Activated CD4-positive, alpha-beta memory T cell treated with anti-CD3 and anti-CD28 coated beads, Interleukin-2, amount 10 ng/mL, durations not matched to agents 7 days and 5 days (primary cell): Measurements from ENCODE around the gene PDE9A. TPM values are rescaled to one million over a fixed set of nuclear protein-coding genes. Genes with fewer than 3 reads are reported as not detected.

Source experiments
- CTCF ChIA-PET: fragments of 350-600 bp; sonication (Branson Sonifier 250); formaldehyde crosslinking; loops from one replicate; lab custom pipeline; 2021; ENCODE audit warnings: antibody characterized with exemption, inconsistent platforms; lab: Charles Lee
- POLR2A ChIA-PET: fragments of 350-600 bp; sonication (Branson Sonifier 250); formaldehyde crosslinking; loops from one replicate; lab custom pipeline; 2021; ENCODE audit warnings: antibody characterized with exemption; lab: Charles Lee
- DNase-seq: peaks from one replicate; pipeline ENCODE4 v3.0.0-alpha.2; 2020
- H3K27ac Mint-ChIP-seq: one replicate; pipeline ENCODE4 v1.8.0; 2021; ENCODE audit warnings: mild to moderate bottlenecking, mixed read lengths
- H3K27me3 Mint-ChIP-seq: one replicate; pipeline ENCODE4 v1.8.0; 2021; ENCODE audit warnings: mixed read lengths
- H3K36me3 Mint-ChIP-seq: one replicate; pipeline ENCODE4 v1.8.0; 2021; ENCODE audit warnings: low read depth, mixed read lengths
- H3K4me1 Mint-ChIP-seq: one replicate; pipeline ENCODE4 v1.8.0; 2021; ENCODE audit warnings: mixed read lengths
- H3K4me3 Mint-ChIP-seq: one replicate; pipeline ENCODE4 v1.8.0; 2021; ENCODE audit warnings: mild to moderate bottlenecking, mixed read lengths
- H3K9me3 Mint-ChIP-seq: one replicate; pipeline ENCODE4 v1.8.0; 2021; ENCODE audit warnings: mixed read lengths
- total RNA-seq, 2 experiments: library from RNA; stranded (reverse); gene quantifications; one replicate each; pipeline ENCODE4 v1.2.3, GENCODE V29; 2021

PDE9A gene
- total RNA-seq, 2 experiments from 2014 or later: 13.9 to 14.3 TPM

GRCh38 chr21:42658320-42659105, 5.1 kb downstream of the PDE9A start:
- H3K27ac Mint-ChIP-seq: no peak overlapping the region
- H3K9me3 Mint-ChIP-seq: no peaks in the 10 kb centered on the region
- DNase-seq: no peak
- no peak overlapping the region for H3K4me3 Mint-ChIP-seq
- H3K4me1 Mint-ChIP-seq: peaks cover 12% of the 10 kb centered on the region
- peaks cover 23% of the 10 kb centered on the region for H3K27me3 Mint-ChIP-seq
- POLR2A ChIA-PET: no interaction called here
- peaks cover 5% of the 10 kb centered on the region for H3K36me3 Mint-ChIP-seq
- CTCF ChIA-PET: no interaction called here

- CTCF ChIA-PET: no interaction called here
- no peaks in the 10 kb centered on the region for H3K9me3 Mint-ChIP-seq
- H3K4me1 Mint-ChIP-seq: peaks cover 9% of the 10 kb centered on the region
- peaks cover 20% of the 10 kb centered on the region for H3K27me3 Mint-ChIP-seq
- POLR2A ChIA-PET: no interaction called here
- H3K36me3 Mint-ChIP-seq: peaks cover 4% of the 10 kb centered on the region
- DNase-seq: no peak
- no peak overlapping the region for H3K4me3 Mint-ChIP-seq
- no peak overlapping the region for H3K27ac Mint-ChIP-seq
Observed at GRCh38 chr21:42659416-42660117, 6.1 kb downstream of the PDE9A start.

GRCh38 chr21:42660118-42660470, 6.7 kb downstream of the PDE9A start:
- H3K4me1 Mint-ChIP-seq: peaks cover 5% of the 10 kb centered on the region
- peaks cover 15% of the 10 kb centered on the region for H3K27me3 Mint-ChIP-seq
- H3K27ac Mint-ChIP-seq: no peak overlapping the region
- H3K36me3 Mint-ChIP-seq: no peaks in the 10 kb centered on the region
- no peak for DNase-seq
- no peak overlapping the region for H3K4me3 Mint-ChIP-seq
- CTCF ChIA-PET: no interaction called here
- POLR2A ChIA-PET: no interaction called here
- H3K9me3 Mint-ChIP-seq: no peaks in the 10 kb centered on the region

GRCh38 chr21:42661688-42662429, 8.4 kb downstream of the PDE9A start:
- DNase-seq: no peak
- POLR2A ChIA-PET: no interaction called here
- CTCF ChIA-PET: no interaction called here
- Mint-ChIP-seq H3K4me3 (no peak overlapping the region), H3K36me3 (no peaks in the 10 kb centered on the region), H3K4me1 (peaks cover 2% of the 10 kb centered on the region), H3K27me3 (peaks cover under 1% of the 10 kb centered on the region), H3K27ac (no peak overlapping the region), H3K9me3 (no peaks in the 10 kb centered on the region)

- ChIA-PET CTCF (no interaction called here), POLR2A (no interaction called here)
- H3K4me3 Mint-ChIP-seq: no peak overlapping the region
- no peak for DNase-seq
- peaks cover 2% of the 10 kb centered on the region for H3K4me1 Mint-ChIP-seq
- H3K9me3 Mint-ChIP-seq: no peaks in the 10 kb centered on the region
- H3K36me3 Mint-ChIP-seq: no peaks in the 10 kb centered on the region
- H3K27ac Mint-ChIP-seq: no peak overlapping the region
- H3K27me3 Mint-ChIP-seq: no peaks in the 10 kb centered on the region
Observed at GRCh38 chr21:42662430-42663199, 9.2 kb downstream of the PDE9A start.

- no peak for DNase-seq
- POLR2A ChIA-PET: no interaction called here
- Mint-ChIP-seq H3K27ac (no peak overlapping the region), H3K9me3 (no peaks in the 10 kb centered on the region), H3K4me1 (peaks cover 2% of the 10 kb centered on the region), H3K27me3 (no peaks in the 10 kb centered on the region), H3K36me3 (no peaks in the 10 kb centered on the region), H3K4me3 (no peak overlapping the region)
- CTCF ChIA-PET: no interaction called here
Observed at GRCh38 chr21:42663200-42663750, 9.9 kb downstream of the PDE9A start.

- ChIA-PET CTCF (no interaction called here), POLR2A (no interaction called here)
- DNase-seq: no peak
- H3K4me1 Mint-ChIP-seq: peaks cover 2% of the 10 kb centered on the region
- H3K27ac Mint-ChIP-seq: no peak overlapping the region
- no peak overlapping the region for H3K4me3 Mint-ChIP-seq
- H3K27me3 Mint-ChIP-seq: no peaks in the 10 kb centered on the region
- H3K36me3 Mint-ChIP-seq: no peaks in the 10 kb centered on the region
- H3K9me3 Mint-ChIP-seq: no peaks in the 10 kb centered on the region
Observed at GRCh38 chr21:42663860-42664535, 10.6 kb downstream of the PDE9A start.

- POLR2A ChIA-PET: no interaction called here
- no peak overlapping the region for H3K27ac Mint-ChIP-seq
Observed at GRCh38 chr21:42664614-42665013, 11.2 kb downstream of the PDE9A start.

GRCh38 chr21:42665026-42665425, 11.6 kb downstream of the PDE9A start:
- H3K4me1 Mint-ChIP-seq: peaks cover 2% of the 10 kb centered on the region
- no peak overlapping the region for H3K4me3 Mint-ChIP-seq
- H3K36me3 Mint-ChIP-seq: no peaks in the 10 kb centered on the region
- no peaks in the 10 kb centered on the region for H3K27me3 Mint-ChIP-seq
- H3K9me3 Mint-ChIP-seq: no peaks in the 10 kb centered on the region
- no peak for DNase-seq
- ChIA-PET POLR2A (interaction anchor here (1.7 kb wide), 1 partner anchor 10 kb away, joined by 4 read pairs; no protein-coding TSS in a partner anchor), CTCF (no interaction called here)
- H3K27ac Mint-ChIP-seq: no peak overlapping the region

More at GRCh38 chr21:42664614-42665013, 11.2 kb downstream of the PDE9A start:
- H3K9me3 Mint-ChIP-seq: no peaks in the 10 kb centered on the region
- no peaks in the 10 kb centered on the region for H3K36me3 Mint-ChIP-seq
- peaks cover 2% of the 10 kb centered on the region for H3K4me1 Mint-ChIP-seq
- DNase-seq: no peak
- H3K4me3 Mint-ChIP-seq: no peak overlapping the region
- H3K27me3 Mint-ChIP-seq: no peaks in the 10 kb centered on the region
- CTCF ChIA-PET: no interaction called here

- H3K27ac Mint-ChIP-seq: no peak overlapping the region
- CTCF ChIA-PET: no interaction called here
- DNase-seq: no peak
Observed at GRCh38 chr21:42665484-42665883, 12.1 kb downstream of the PDE9A start.

GRCh38 chr21:42666023-42666747, 12.8 kb downstream of the PDE9A start:
- no peaks in the 10 kb centered on the region for H3K27me3 Mint-ChIP-seq
- peak; percentile 43 for DNase-seq
- no peaks in the 10 kb centered on the region for H3K9me3 Mint-ChIP-seq
- ChIA-PET POLR2A (interaction anchor here (1.7 kb wide), 1 partner anchor 11 kb away, joined by 4 read pairs; no protein-coding TSS in a partner anchor), CTCF (no interaction called here)
- H3K27ac Mint-ChIP-seq: no peak overlapping the region
- H3K4me3 Mint-ChIP-seq: no peak overlapping the region
- peaks cover 2% of the 10 kb centered on the region for H3K4me1 Mint-ChIP-seq
- no peaks in the 10 kb centered on the region for H3K36me3 Mint-ChIP-seq

More at GRCh38 chr21:42665484-42665883, 12.1 kb downstream of the PDE9A start:
- H3K27me3 Mint-ChIP-seq: no peaks in the 10 kb centered on the region
- H3K9me3 Mint-ChIP-seq: no peaks in the 10 kb centered on the region
- H3K36me3 Mint-ChIP-seq: no peaks in the 10 kb centered on the region
- H3K4me3 Mint-ChIP-seq: no peak overlapping the region
- H3K4me1 Mint-ChIP-seq: peaks cover 2% of the 10 kb centered on the region
- POLR2A ChIA-PET: interaction anchor here (1.7 kb wide), 1 partner anchor 10 kb away, joined by 4 read pairs; no protein-coding TSS in a partner anchor
